Loucy (cell line): ENCODE results near the gene KAT6B.

Source experiments
- EZH2phosphoT487 ChIP-seq: fragments of 200-600 bp; IDR thresholded peaks from 2 replicates; pipeline ENCODE4 v1.6.1; 2018; ENCODE audit warnings: antibody characterized with exemption, mild to moderate bottlenecking, moderate library complexity, borderline replicate concordance
- TF ChIP-seq, protein P1 (sequence below): fragments of 200-600 bp; sonication (generic); conservative IDR thresholded peaks from 2 replicates; pipeline ENCODE4 v1.5.1; 2014; ENCODE audit warnings: mild to moderate bottlenecking, antibody characterized with exemption, low read length

DNA sequence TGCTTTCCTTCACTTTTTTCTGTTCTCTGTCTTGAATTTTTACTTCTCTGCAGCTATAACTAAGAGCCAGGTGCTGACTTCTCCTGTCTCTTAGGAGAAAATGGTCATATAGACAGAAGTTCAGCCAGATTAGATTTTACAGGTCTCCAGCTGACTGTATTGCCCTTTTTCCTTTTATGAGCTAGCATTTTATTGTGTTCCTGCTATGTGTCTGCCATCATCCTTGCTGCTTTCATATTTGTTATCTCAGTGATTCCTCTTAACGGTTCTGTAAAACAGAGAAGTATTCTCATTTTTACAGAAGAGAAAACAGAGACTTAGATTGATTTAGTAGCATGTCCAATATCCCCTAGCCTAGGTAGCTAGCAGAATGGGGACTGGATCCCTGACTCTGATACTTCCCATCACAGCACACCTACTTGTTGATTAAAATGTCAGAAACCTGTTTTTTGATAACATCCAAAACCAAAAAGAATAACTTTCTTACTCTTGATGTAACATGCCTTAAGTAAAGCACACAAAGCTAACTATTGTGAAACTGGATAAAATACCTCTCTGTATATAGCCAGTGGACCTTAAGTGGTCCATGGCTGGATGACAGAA is 5.2 kb downstream of the KAT6B start:
- TF ChIP-seq, protein P1, sequence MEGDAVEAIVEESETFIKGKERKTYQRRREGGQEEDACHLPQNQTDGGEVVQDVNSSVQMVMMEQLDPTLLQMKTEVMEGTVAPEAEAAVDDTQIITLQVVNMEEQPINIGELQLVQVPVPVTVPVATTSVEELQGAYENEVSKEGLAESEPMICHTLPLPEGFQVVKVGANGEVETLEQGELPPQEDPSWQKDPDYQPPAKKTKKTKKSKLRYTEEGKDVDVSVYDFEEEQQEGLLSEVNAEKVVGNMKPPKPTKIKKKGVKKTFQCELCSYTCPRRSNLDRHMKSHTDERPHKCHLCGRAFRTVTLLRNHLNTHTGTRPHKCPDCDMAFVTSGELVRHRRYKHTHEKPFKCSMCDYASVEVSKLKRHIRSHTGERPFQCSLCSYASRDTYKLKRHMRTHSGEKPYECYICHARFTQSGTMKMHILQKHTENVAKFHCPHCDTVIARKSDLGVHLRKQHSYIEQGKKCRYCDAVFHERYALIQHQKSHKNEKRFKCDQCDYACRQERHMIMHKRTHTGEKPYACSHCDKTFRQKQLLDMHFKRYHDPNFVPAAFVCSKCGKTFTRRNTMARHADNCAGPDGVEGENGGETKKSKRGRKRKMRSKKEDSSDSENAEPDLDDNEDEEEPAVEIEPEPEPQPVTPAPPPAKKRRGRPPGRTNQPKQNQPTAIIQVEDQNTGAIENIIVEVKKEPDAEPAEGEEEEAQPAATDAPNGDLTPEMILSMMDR, result no peak
- no peak for TF ChIP-seq EZH2phosphoT487
